IMR-90 (cell line): ENCODE measurements around the gene STOM. TPM values are rescaled to one million over a fixed set of nuclear protein-coding genes. Genes with fewer than 3 reads are reported as not detected.

Experiments used
- ATAC-seq: fragments of 200-7000 bp; cut with Tn5 transposase; 2 replicates; pipeline ENCODE4 v1.9.1; 2020; ENCODE audit warnings: low read depth, mild to moderate bottlenecking, moderate library complexity
- BruUV-seq: library from RNA; stranded (reverse); fragments of 400-500 nt; replicated peaks from 2 replicates; lab custom pipeline; 2021; lab: Mats Ljungman, UMichigan
- CTCF ChIA-PET: fragments of 300-600 bp; formaldehyde crosslinking; extraction: SDS; loops from one replicate; lab custom pipeline; 2021; ENCODE audit warnings: antibody characterized with exemption; lab: Yijun Ruan, JAX
- POLR2A ChIA-PET: fragments of 300-600 bp; sonication (Branson Sonifier 250); formaldehyde crosslinking; loops from one replicate; lab custom pipeline; 2022; ENCODE audit warnings: antibody characterized with exemption; ENCODE audit not compliant: unreplicated experiment; lab: Charles Lee
- DNase-seq: peaks from one replicate; pipeline ENCODE4 v3.0.0; 2013
- H2AFZ ChIP-seq: replicated peaks from 2 replicates; pipeline ENCODE3; 2013; ENCODE audit warnings: low read length, mild to moderate bottlenecking; ENCODE audit not compliant: poor library complexity
- H2AK5ac ChIP-seq: 2 replicates; pipeline ENCODE4 v1.6.1; 2013; ENCODE audit warnings: low read depth, low read length, inconsistent platforms
- H2AK9ac ChIP-seq: replicated peaks from 2 replicates; pipeline ENCODE3; 2013; ENCODE audit warnings: mild to moderate bottlenecking, low read depth, low read length, moderate library complexity; ENCODE audit not compliant: poor library complexity
- H2BK120ac ChIP-seq: 2 replicates; pipeline ENCODE4 v1.6.1; 2013; ENCODE audit warnings: low read depth, low read length, inconsistent platforms
- H2BK15ac ChIP-seq: 3 replicates; pipeline ENCODE4 v1.6.1; 2013; ENCODE audit warnings: low read depth, low read length, inconsistent platforms
- H2BK20ac ChIP-seq: 2 replicates; pipeline ENCODE4 v1.6.1; 2013; ENCODE audit warnings: low read depth, mild to moderate bottlenecking, inconsistent platforms, low read length, moderate library complexity
- H2BK5ac ChIP-seq: 2 replicates; pipeline ENCODE4 v1.6.1; 2013; ENCODE audit warnings: mild to moderate bottlenecking, low read depth, low read length, inconsistent platforms; ENCODE audit not compliant: poor library complexity, severe bottlenecking
- H3K14ac ChIP-seq: replicated peaks from 2 replicates; pipeline ENCODE4 v1.6.1; 2013; ENCODE audit warnings: low read depth, low read length, inconsistent platforms
- H3K18ac ChIP-seq: 2 replicates; pipeline ENCODE4 v1.6.1; 2013; ENCODE audit warnings: low read depth, low read length, control low read depth
- H3K23ac ChIP-seq: 2 replicates; pipeline ENCODE4 v1.6.1; 2013; ENCODE audit warnings: low read depth, low read length, inconsistent platforms
- H3K27ac ChIP-seq: 2 replicates; pipeline ENCODE4 v1.5.1; 2013; ENCODE audit warnings: mild to moderate bottlenecking, control low read depth, low read length; ENCODE audit not compliant: insufficient read depth
- H3K27me3 ChIP-seq: 2 replicates; pipeline ENCODE4 v1.6.1; 2013; ENCODE audit warnings: low read length; ENCODE audit not compliant: control insufficient read depth, insufficient read depth
- H3K36me3 ChIP-seq: 2 replicates; pipeline ENCODE4 v1.6.1; 2013; ENCODE audit warnings: low read length, mixed read lengths; ENCODE audit not compliant: control insufficient read depth, insufficient read depth
- H3K4ac ChIP-seq: 2 replicates; pipeline ENCODE4 v1.6.1; 2013; ENCODE audit warnings: low read depth, low read length, inconsistent platforms
- H3K4me1 ChIP-seq: 2 replicates; pipeline ENCODE4 v1.6.1; 2013; ENCODE audit warnings: low read length, mixed read lengths; ENCODE audit not compliant: control insufficient read depth, insufficient read depth
- H3K4me2 ChIP-seq: 2 replicates; pipeline ENCODE4 v1.6.1; 2013; ENCODE audit warnings: low read depth, mild to moderate bottlenecking, control low read depth, low read length, moderate library complexity
- H3K4me3 ChIP-seq: 2 replicates; pipeline ENCODE4 v1.5.1; 2013; ENCODE audit warnings: low read depth, mild to moderate bottlenecking, control low read depth, low read length, moderate library complexity; ENCODE audit not compliant: insufficient read depth
- H3K56ac ChIP-seq: 2 replicates; pipeline ENCODE4 v1.6.1; 2013; ENCODE audit warnings: low read length, inconsistent platforms; ENCODE audit not compliant: insufficient read depth; ENCODE audit errors: extremely low read depth
- H3K79me1 ChIP-seq, 2 experiments: 2 replicates each; pipeline ENCODE4 v1.6.1; 2013; ENCODE audit warnings: low read length in 2 of 2, inconsistent platforms in 1 of 2, low read depth in 1 of 2
- H3K9ac ChIP-seq: 2 replicates; pipeline ENCODE4 v1.6.1; 2013; ENCODE audit warnings: low read depth, low read length, control low read depth
- H3K9me1 ChIP-seq: 2 replicates; pipeline ENCODE4 v1.6.1; 2013; ENCODE audit warnings: low read length, inconsistent platforms; ENCODE audit not compliant: insufficient read depth
- H3K9me3 ChIP-seq: 2 replicates; pipeline ENCODE4 v1.6.1; 2013; ENCODE audit warnings: low read length; ENCODE audit not compliant: control insufficient read depth, insufficient read depth
- H4K20me1 ChIP-seq: 2 replicates; pipeline ENCODE4 v1.6.1; 2013; ENCODE audit warnings: low read length, inconsistent platforms; ENCODE audit not compliant: insufficient read depth
- H4K5ac ChIP-seq: 2 replicates; pipeline ENCODE4 v1.6.1; 2013; ENCODE audit warnings: mild to moderate bottlenecking, low read depth, low read length, control low read depth
- H4K8ac ChIP-seq, 2 experiments: 2 replicates each; pipeline ENCODE4 v1.6.1; 2013; ENCODE audit warnings: low read depth in 2 of 2, low read length in 2 of 2, control low read depth in 1 of 2, inconsistent platforms in 1 of 2
- H4K91ac ChIP-seq: 2 replicates; pipeline ENCODE4 v1.6.1; 2013; ENCODE audit warnings: low read depth, low read length, inconsistent platforms; ENCODE audit not compliant: insufficient read depth
- RAD21 ChIP-seq: IDR thresholded peaks from 2 replicates; pipeline ENCODE4 v1.6.1; 2012; ENCODE audit warnings: low read length, improper control_type of control experiment
- RCOR1 ChIP-seq: IDR thresholded peaks from 2 replicates; pipeline ENCODE4 v1.6.1; 2012; ENCODE audit warnings: mild to moderate bottlenecking, low read length, improper control_type of control experiment; ENCODE audit not compliant: insufficient replicate concordance
- RFX5 ChIP-seq: IDR thresholded peaks from 2 replicates; pipeline ENCODE4 v1.8.0; 2012; ENCODE audit warnings: low read depth, mild to moderate bottlenecking, low read length, moderate library complexity
- WGBS, 2 experiments: methylation state at CpG; one replicate each; pipeline versions ENCODE4 v1.1.5 to v1.1.7; 2013; ENCODE audit warnings: missing lambda C conversion rate in 2 of 2; ENCODE audit not compliant: insufficient read length in 1 of 2; ENCODE audit errors: extremely low coverage in 2 of 2; 5-methylcytosine and 5-hydroxymethylcytosine counted together
- dilution Hi-C: fragments of 300-500 bp; cut with HindIII; formaldehyde crosslinking; loops from one replicate; pipeline ENCODE4 v1.14.3; 2018; ENCODE audit warnings: low sequenced_read_pairs; ENCODE audit not compliant: unreplicated experiment
- in situ Hi-C: fragments of 300-500 bp; cut with MboI; formaldehyde crosslinking; loops from 3 replicates; pipeline ENCODE4 v1.14.3; 2019; ENCODE audit warnings: low sequenced_read_pairs, inconsistent platforms, mixed read lengths
- intact Hi-C: fragments of 100-400 bp; cut with micrococcal nuclease; formaldehyde crosslinking; loops from 2 replicates; pipeline ENCODE4 v1.10.0; 2022
- polyA plus RNA-seq, 3 experiments: library from polyadenylated mRNA; depleted of rRNA; stranded (reverse); fragments of >200 nt; gene quantifications; 2 replicates each; pipeline ENCODE4 v1.2.3, GENCODE V29; 2012; ENCODE audit warnings: low replicate concordance in 1 of 3
- total RNA-seq: library from RNA; depleted of rRNA; stranded (reverse); fragments of >200 nt; gene quantifications from 2 replicates; pipeline ENCODE4 v1.2.3, GENCODE V29; 2012

STOM gene
- total and polyA plus RNA-seq, 2 of the 4 experiments (the other 2 are of a cell fraction) = 78.4 to 84.8 TPM

GRCh38 chr9:121368138-121368522, 1.9 kb downstream of the STOM start:
- H3K4me2 ChIP-seq = peak overlapping the region; percentile 99
- no peak overlapping the region for H3K23ac ChIP-seq
- no peak for DNase-seq
- no peak overlapping the region for H2BK20ac ChIP-seq
- H3K14ac ChIP-seq = 0 out of 2 replicates have a peak overlapping the region, but pooled peaks have one; percentile 38
- H4K91ac ChIP-seq = no peak overlapping the region
- in situ Hi-C loops (no loop called here), intact Hi-C loops (no loop called here), dilution Hi-C loops (no loop called here)
- H3K4me3 ChIP-seq = peak overlapping the region; percentile 51
- 0 out of 2 replicates have a peak overlapping the region, but pooled peaks have one; percentile 45 for H2BK120ac ChIP-seq
- peak overlapping the region; percentile 68; the same call in 1 of the 2 replicates for H3K18ac ChIP-seq
- H3K9me3 ChIP-seq = no peaks in the 10 kb centered on the region
- no peak overlapping the region for H2AFZ ChIP-seq
- H3K4me1 ChIP-seq = peaks cover 21% of the 10 kb centered on the region
- H3K9ac ChIP-seq = peak overlapping the region; percentile 53
- ChIA-PET CTCF (no interaction called here), POLR2A (interaction anchor here (0.6 kb wide), 1 partner anchor 391 kb away, joined by 6 read pairs; no protein-coding TSS in a partner anchor)
- peak overlapping the region; percentile 32; the same call in 1 of the 2 replicates for H3K27ac ChIP-seq
- H3K9me1 ChIP-seq = peaks cover 16% of the 10 kb centered on the region
- H2AK9ac ChIP-seq = no peak overlapping the region
- no peak overlapping the region for H2BK15ac ChIP-seq
- peak overlapping the region; percentile 36; the same call in 1 of the 2 replicates for H4K5ac ChIP-seq
- no CpG with 5 or more reads among the region's 1 CpG for WGBS, 2 experiments
- TF ChIP-seq RFX5 = no peak
- TF ChIP-seq RCOR1 = no peak
- no peak for TF ChIP-seq RAD21
- peaks cover 6 to 53% of the 10 kb centered on the region in 2 experiments; a peak in 2 of 4 replicates for H3K79me1 ChIP-seq
- BruUV-seq = no TSS peak
- H4K8ac ChIP-seq = peak overlapping the region in 1 of 2 experiments; percentile 39; a peak in 2 of 4 replicates
- peaks cover 4% of the 10 kb centered on the region; the same call in 1 of the 2 replicates for H3K36me3 ChIP-seq
- H3K27me3 ChIP-seq = no peaks in the 10 kb centered on the region
- H3K56ac ChIP-seq = no peak overlapping the region
- ATAC-seq = no peak
- H3K4ac ChIP-seq = no peak overlapping the region
- peak overlapping the region; percentile 67 for H2BK5ac ChIP-seq
- no peak overlapping the region for H2AK5ac ChIP-seq
- peaks cover 5% of the 10 kb centered on the region; the same call in 1 of the 2 replicates for H4K20me1 ChIP-seq
